H1 (cell line): Measurements from ENCODE around the gene CFHR5. TPM values are rescaled to one million over a fixed set of nuclear protein-coding genes. Genes with fewer than 3 reads are reported as not detected.
"Not testable (repeated sequence)": the region's sequence is repeated elsewhere in the genome, so short reads cannot be mapped to it uniquely, and the experiment has no call there.

Source experiments
- CTCF ChIA-PET: fragments of 300-600 bp; sonication (Branson Sonifier 250); formaldehyde crosslinking; loops from one replicate; lab custom pipeline; 2021; ENCODE audit not compliant: partially characterized antibody; lab: Charles Lee
- POLR2A ChIA-PET: fragments of 300-600 bp; sonication (Branson Sonifier 250); formaldehyde crosslinking; loops from one replicate; lab custom pipeline; 2021; ENCODE audit warnings: inconsistent platforms; ENCODE audit not compliant: partially characterized antibody; lab: Charles Lee
- DNase-seq, 2 experiments: peaks; one replicate each; pipeline versions ENCODE4 v3.0.0 to v3.0.0-alpha.2; 2010 to 2022; ENCODE audit warnings: low spot score in 2 of 2, low read depth in 1 of 2, mixed read lengths in 1 of 2
- FAIRE-seq: peaks from 2 replicates; lab custom pipeline; 2011; peaks lifted over from hg19 to GRCh38; lab: Jason Lieb, UNC
- H2AFZ ChIP-seq: 2 replicates; pipeline ENCODE4 v1.8.1; 2012; ENCODE audit warnings: low read length, inconsistent platforms
- H2AK5ac ChIP-seq: 2 replicates; pipeline ENCODE4 v1.6.1; 2013; ENCODE audit warnings: low read depth, low read length
- H2BK120ac ChIP-seq: replicated peaks from 2 replicates; pipeline ENCODE3; 2013; ENCODE audit warnings: low read depth, low read length, inconsistent platforms
- H2BK12ac ChIP-seq: 2 replicates; pipeline ENCODE4 v1.6.1; 2013; ENCODE audit warnings: low read depth, low read length
- H2BK15ac ChIP-seq: 2 replicates; pipeline ENCODE4 v1.6.1; 2013; ENCODE audit warnings: low read length
- H2BK20ac ChIP-seq: 2 replicates; pipeline ENCODE4 v1.6.1; 2013; ENCODE audit warnings: low read length
- H2BK5ac ChIP-seq: 2 replicates; pipeline ENCODE4 v1.6.1; 2013; ENCODE audit warnings: low read depth, low read length
- H3K14ac ChIP-seq: 2 replicates; pipeline ENCODE4 v1.6.1; 2013; ENCODE audit warnings: inconsistent platforms; ENCODE audit not compliant: insufficient read length
- H3K18ac ChIP-seq: 2 replicates; pipeline ENCODE4 v1.6.1; 2013; ENCODE audit warnings: low read length; ENCODE audit errors: extremely low read depth
- H3K23ac ChIP-seq: 2 replicates; pipeline ENCODE4 v1.6.1; 2013; ENCODE audit warnings: inconsistent platforms; ENCODE audit not compliant: insufficient read length
- H3K23me2 ChIP-seq: 2 replicates; pipeline ENCODE4 v1.6.1; 2013; ENCODE audit warnings: low read depth, low read length
- H3K27ac ChIP-seq: 2 replicates; pipeline ENCODE4 v1.6.1; 2011; ENCODE audit warnings: low read depth, low read length, inconsistent platforms
- H3K27me3 ChIP-seq, 4 experiments: replicated peaks in 1 of 4; 1 replicate in 1 of 4; 2 replicates in 3 of 4; pipeline versions ENCODE4 v1.6.1 to v1.8.1; 2011 to 2013; ENCODE audit warnings: low read length in 3 of 4, mild to moderate bottlenecking in 3 of 4, inconsistent platforms in 2 of 4, mixed read lengths in 2 of 4, moderate library complexity in 1 of 4; ENCODE audit not compliant: control insufficient read depth in 3 of 4, insufficient read depth in 3 of 4; ENCODE audit errors: extremely low read depth in 1 of 4
- H3K36me3 ChIP-seq, 4 experiments: 2 replicates each; pipeline versions ENCODE4 v1.6.1 to v1.8.1; 2011 to 2013; ENCODE audit warnings: mild to moderate bottlenecking in 4 of 4, low read length in 3 of 4, moderate library complexity in 2 of 4, control low read depth in 1 of 4, inconsistent platforms in 1 of 4; ENCODE audit not compliant: insufficient read depth in 4 of 4, control insufficient read depth in 2 of 4
- H3K4ac ChIP-seq: replicated peaks from 2 replicates; pipeline ENCODE3; 2013; ENCODE audit warnings: low read length, low read depth, mixed read lengths, inconsistent platforms; ENCODE audit not compliant: insufficient read length
- H3K4me1 ChIP-seq, 4 experiments: replicated peaks in 1 of 4; 1 replicate in 1 of 4; 2 replicates in 3 of 4; pipeline versions ENCODE4 v1.6.1 to v1.8.1; 2011 to 2013; ENCODE audit warnings: low read length in 3 of 4, inconsistent platforms in 2 of 4, mixed read lengths in 1 of 4; ENCODE audit not compliant: insufficient read depth in 4 of 4, control insufficient read depth in 3 of 4
- H3K4me2 ChIP-seq, 2 experiments: 2 replicates each; pipeline versions ENCODE4 v1.6.1 to v1.8.1; 2011 to 2013; ENCODE audit warnings: low read depth in 2 of 2, low read length in 2 of 2, control low read depth in 1 of 2, inconsistent platforms in 1 of 2, mild to moderate bottlenecking in 1 of 2; ENCODE audit not compliant: insufficient read depth in 1 of 2
- H3K4me3 ChIP-seq, 4 experiments: fragments of 200-600, 300-600 bp in 1 of 4; sonication (generic), shearing (Covaris generic), sonication (Bioruptor Twin) in 1 of 4; 2 replicates each; pipeline versions ENCODE4 v1.5.1 to v1.8.1; 2011 to 2016; ENCODE audit warnings: low read length in 4 of 4, low read depth in 3 of 4, control low read depth in 2 of 4, inconsistent platforms in 2 of 4, mild to moderate bottlenecking in 2 of 4, mixed read lengths in 1 of 4, moderate library complexity in 1 of 4; ENCODE audit not compliant: insufficient read depth in 2 of 4; ENCODE audit errors: extremely low read depth in 1 of 4
- H3K56ac ChIP-seq: replicated peaks from 2 replicates; pipeline ENCODE3; 2013; ENCODE audit warnings: low read depth, mild to moderate bottlenecking, mixed read lengths, low read length, inconsistent platforms; ENCODE audit not compliant: insufficient read length
- H3K79me1 ChIP-seq: 2 replicates; pipeline ENCODE4 v1.6.1; 2013; ENCODE audit warnings: low read depth, low read length, control low read depth
- H3K79me2 ChIP-seq, 2 experiments: 2 replicates each; pipeline versions ENCODE4 v1.6.1 to v1.8.1; 2012 to 2013; ENCODE audit warnings: low read length in 2 of 2, mild to moderate bottlenecking in 2 of 2, inconsistent platforms in 1 of 2; ENCODE audit not compliant: insufficient read depth in 2 of 2, control insufficient read depth in 1 of 2
- H3K9ac ChIP-seq, 4 experiments: replicated peaks in 1 of 4; 1 replicate in 1 of 4; 2 replicates in 3 of 4; pipeline versions ENCODE4 v1.6.1 to v1.8.1; 2011 to 2013; ENCODE audit warnings: low read depth in 3 of 4, low read length in 3 of 4, control low read depth in 2 of 4, mild to moderate bottlenecking in 2 of 4, moderate library complexity in 2 of 4, inconsistent platforms in 1 of 4; ENCODE audit errors: extremely low read depth in 1 of 4
- H3K9me3 ChIP-seq, 2 experiments: 2 replicates each; pipeline versions ENCODE4 v1.6.1 to v1.8.1; 2012 to 2013; ENCODE audit warnings: mild to moderate bottlenecking in 2 of 2, moderate library complexity in 2 of 2, control low read depth in 1 of 2, inconsistent platforms in 1 of 2, low read depth in 1 of 2, low read length in 1 of 2, mixed read lengths in 1 of 2; ENCODE audit not compliant: insufficient read depth in 2 of 2
- H4K20me1 ChIP-seq, 2 experiments: replicated peaks in 1 of 2; 2 replicates each; pipeline versions ENCODE3 to v1.8.1; 2011 to 2013; ENCODE audit warnings: inconsistent platforms in 2 of 2, low read length in 2 of 2, mild to moderate bottlenecking in 1 of 2; ENCODE audit not compliant: insufficient read depth in 2 of 2, control insufficient read depth in 1 of 2
- H4K5ac ChIP-seq: 2 replicates; pipeline ENCODE4 v1.6.1; 2013; ENCODE audit warnings: low read length, low read depth, mixed read lengths, inconsistent platforms; ENCODE audit not compliant: insufficient read length
- H4K8ac ChIP-seq: 2 replicates; pipeline ENCODE4 v1.8.0; 2013; ENCODE audit warnings: mild to moderate bottlenecking, moderate library complexity, low read length, inconsistent platforms; ENCODE audit not compliant: insufficient read depth; ENCODE audit errors: extremely low read depth
- H4K91ac ChIP-seq: replicated peaks from 2 replicates; pipeline ENCODE3; 2013; ENCODE audit warnings: low read length, mixed read lengths, inconsistent platforms; ENCODE audit not compliant: insufficient read length
- WGBS, 2 experiments: shearing (Covaris generic) in 1 of 2; methylation state at CpG; one replicate each; pipeline versions ENCODE4 v1.1.6 to v1.1.7; 2013 to 2015; ENCODE audit warnings: low lambda C conversion rate in 2 of 2, mixed read lengths in 2 of 2, inconsistent platforms in 1 of 2, low coverage in 1 of 2, missing lambda C conversion rate in 1 of 2; ENCODE audit not compliant: insufficient replicate concordance in 2 of 2, insufficient coverage in 1 of 2, insufficient read length in 1 of 2; ENCODE audit errors: extremely low coverage in 1 of 2, missing lambda C conversion rate in 1 of 2; 5-methylcytosine and 5-hydroxymethylcytosine counted together
- polyA plus RNA-seq, 7 experiments: library from polyadenylated mRNA; depleted of rRNA in 3 of 7; stranded (reverse) in 5 of 7; unstranded in 2 of 7; fragments of >200 nt in 5 of 7; fragments of 200-250 nt in 2 of 7; gene quantifications; 1 replicate in 5 of 7; 2 replicates in 1 of 7; 4 replicates in 1 of 7; pipeline versions ENCODE4 v1.2.1 to v1.2.3, GENCODE V29; 2011 to 2013; ENCODE audit warnings: missing spikeins in 2 of 7, mixed read lengths in 2 of 7
- total RNA-seq: library from RNA; stranded (reverse); fragmentation: NEBNext Ultra II Directional; extraction: Animal tissue kit (Norgen Biotek cat#: 25700); gene quantifications from 2 replicates; pipeline ENCODE4 v1.2.1, GENCODE V29; 2021

The CFHR5 gene
- total and polyA plus RNA-seq, 2 of the 8 experiments (the other 6 are each of a cell fraction or from before 2014, with no cell fraction given), result not detected

GRCh38 chr1:196982247-196982646, 4.9 kb downstream of the CFHR5 start:
- H3K23me2 ChIP-seq, H4K5ac ChIP-seq, DNase-seq, POLR2A ChIA-PET, H3K36me3 ChIP-seq, H3K23ac ChIP-seq, H3K14ac ChIP-seq, H2BK120ac ChIP-seq, H2AK5ac ChIP-seq, H3K56ac ChIP-seq, H2BK5ac ChIP-seq, H3K18ac ChIP-seq, H4K8ac ChIP-seq, H3K79me2 ChIP-seq, H2BK12ac ChIP-seq, H3K9ac ChIP-seq, H3K27ac ChIP-seq, H3K79me1 ChIP-seq, H3K27me3 ChIP-seq, H2AFZ ChIP-seq, H3K4me3 ChIP-seq, H3K4ac ChIP-seq, H4K20me1 ChIP-seq, H3K4me1 ChIP-seq, H4K91ac ChIP-seq, H2BK15ac ChIP-seq, FAIRE-seq, H2BK20ac ChIP-seq, H3K9me3 ChIP-seq, H3K4me2 ChIP-seq: not testable (repeated sequence)
- 95% methylated on average over 7 of the region's 7 CpGs; no CpG with 5 or more reads in 1 of the 2 experiments for WGBS, 2 experiments
- CTCF ChIA-PET, result interaction anchor here (0.6 kb wide), 1 partner anchor 853 kb away, joined by 4 read pairs; no protein-coding TSS in a partner anchor
